SK-N-SH (cell line): Measurements from ENCODE around the gene ZNF407. TPM values are rescaled to one million over a fixed set of nuclear protein-coding genes. Genes with fewer than 3 reads are reported as not detected.

Experiments
- CTCF ChIA-PET: fragments of 300-600, 350-600 bp; formaldehyde crosslinking; extraction: SDS; loops from one replicate; lab custom pipeline; 2021; lab: Yijun Ruan, JAX
- POLR2A ChIA-PET: fragments of 350-600 bp; sonication (Branson Sonifier 250); formaldehyde crosslinking; extraction: SDS; loops from one replicate; lab custom pipeline; 2020; ENCODE audit warnings: antibody characterized with exemption, inconsistent platforms; lab: Yijun Ruan, JAX
- DNase-seq: peaks from one replicate; pipeline ENCODE4 v3.0.0; 2012
- H2AFZ ChIP-seq: fragments of 200-600 bp; sonication (generic); 2 replicates; pipeline ENCODE4 v1.8.1; 2016; ENCODE audit warnings: antibody characterized with exemption, mild to moderate bottlenecking, low read depth
- H3F3A ChIP-seq: fragments of 200-600 bp; sonication (generic); replicated peaks from 2 replicates; pipeline ENCODE3; 2016; ENCODE audit warnings: antibody characterized with exemption, mild to moderate bottlenecking; ENCODE audit not compliant: insufficient read depth
- H3K27ac ChIP-seq, 2 experiments: fragments of 200-500 bp in 1 of 2; fragments of 200-600 bp in 1 of 2; sonication (Bioruptor generic) in 1 of 2; sonication (generic), shearing (Covaris generic) in 1 of 2; 2 replicates each; pipeline versions ENCODE4 v1.5.1 to v1.6.1; 2014 to 2016; ENCODE audit warnings: low read depth in 2 of 2, inconsistent platforms in 1 of 2, low read length in 1 of 2, mild to moderate bottlenecking in 1 of 2, mixed read lengths in 1 of 2
- H3K27me3 ChIP-seq: fragments of 200-600 bp; sonication (generic), shearing (Covaris generic); 2 replicates; pipeline ENCODE4 v1.6.1; 2016; ENCODE audit warnings: mixed run types; ENCODE audit not compliant: insufficient read depth
- H3K36me3 ChIP-seq, 2 experiments: fragments of 200-500 bp in 1 of 2; fragments of 200-600 bp in 1 of 2; sonication (Bioruptor generic) in 1 of 2; sonication (generic) in 1 of 2; replicated peaks in 1 of 2; 2 replicates each; pipeline versions ENCODE3 to v1.5.1; 2014 to 2016; ENCODE audit warnings: low read length in 1 of 2, mild to moderate bottlenecking in 1 of 2; ENCODE audit not compliant: insufficient read depth in 2 of 2, control insufficient read depth in 1 of 2
- H3K4me1 ChIP-seq, 2 experiments: fragments of 200-500 bp in 1 of 2; fragments of 200-600 bp in 1 of 2; sonication (Bioruptor generic) in 1 of 2; sonication (generic), shearing (Covaris generic) in 1 of 2; 2 replicates each; pipeline versions ENCODE4 v1.5.1 to v1.6.1; 2014 to 2016; ENCODE audit warnings: low read depth in 1 of 2, low read length in 1 of 2, mixed run types in 1 of 2; ENCODE audit not compliant: insufficient read depth in 2 of 2, control insufficient read depth in 1 of 2
- H3K4me2 ChIP-seq: fragments of 200-600 bp; sonication (generic), shearing (Covaris generic); 2 replicates; pipeline ENCODE4 v1.6.1; 2017; ENCODE audit warnings: mixed run types
- H3K4me3 ChIP-seq, 2 experiments: fragments of 200-500 bp in 1 of 2; fragments of 200-600 bp in 1 of 2; sonication (Bioruptor generic) in 1 of 2; sonication (generic), shearing (Covaris generic) in 1 of 2; 2 replicates each; pipeline versions ENCODE4 v1.5.1 to v1.8.1; 2014 to 2016; ENCODE audit warnings: low read depth in 2 of 2, inconsistent platforms in 1 of 2, low read length in 1 of 2, mild to moderate bottlenecking in 1 of 2, mixed read lengths in 1 of 2, moderate library complexity in 1 of 2
- H3K79me2 ChIP-seq: fragments of 200-600 bp; sonication (generic); 2 replicates; pipeline ENCODE4 v1.8.1; 2017; ENCODE audit warnings: mild to moderate bottlenecking; ENCODE audit not compliant: insufficient read depth
- H3K9ac ChIP-seq: fragments of 200-600 bp; sonication (generic); 2 replicates; pipeline ENCODE4 v1.6.1; 2017; ENCODE audit warnings: mixed run types
- H3K9me2 ChIP-seq: fragments of 200-600 bp; sonication (generic); 2 replicates; pipeline ENCODE4 v1.6.1; 2017; ENCODE audit warnings: mixed run types
- H3K9me3 ChIP-seq: fragments of 200-600 bp; sonication (generic); 2 replicates; pipeline ENCODE4 v1.6.1; 2017; ENCODE audit warnings: mixed run types, mild to moderate bottlenecking, moderate library complexity
- H4K20me1 ChIP-seq: fragments of 200-600 bp; sonication (generic); 2 replicates; pipeline ENCODE4 v1.6.1; 2017; ENCODE audit warnings: mild to moderate bottlenecking, mixed run types; ENCODE audit not compliant: insufficient read depth
- CHD2 ChIP-seq: fragments of 150-350 bp; IDR thresholded peaks from 2 replicates; pipeline ENCODE4 v1.6.1; 2018; ENCODE audit warnings: low read length; ENCODE audit not compliant: partially characterized antibody
- CTCF ChIP-seq: fragments of 200-600 bp; sonication (generic); IDR thresholded peaks from 2 replicates; pipeline ENCODE4 v1.6.1; 2017; ENCODE audit warnings: antibody characterized with exemption, mild to moderate bottlenecking, moderate library complexity
- EZH2phosphoT487 ChIP-seq: fragments of 200-600 bp; sonication (generic); IDR thresholded peaks from 2 replicates; pipeline ENCODE4 v1.6.1; 2017; ENCODE audit warnings: low read depth, mixed run types, mild to moderate bottlenecking, antibody characterized with exemption, moderate library complexity, borderline replicate concordance
- FOXM1 ChIP-seq: IDR thresholded peaks from 2 replicates; pipeline ENCODE4 v1.4.0; 2012; ENCODE audit warnings: low read depth, mild to moderate bottlenecking
- GATA2 ChIP-seq: sonication (generic); formaldehyde crosslinking; IDR thresholded peaks from 2 replicates; pipeline ENCODE4 v1.5.0; 2020; ENCODE audit warnings: mild to moderate bottlenecking, missing genetic modification reagents
- IRF3 ChIP-seq: fragments of 150-350 bp; IDR thresholded peaks from 2 replicates; pipeline ENCODE4 v1.6.1; 2016; ENCODE audit warnings: mild to moderate bottlenecking, low read depth, low read length
- JUND ChIP-seq: IDR thresholded peaks from 2 replicates; pipeline ENCODE4 v1.4.0; 2012
- MAX ChIP-seq: IDR thresholded peaks from 2 replicates; pipeline ENCODE4 v1.4.0; 2012; ENCODE audit warnings: low read depth
- MEF2A ChIP-seq: IDR thresholded peaks from 2 replicates; pipeline ENCODE4 v1.4.0; 2012; ENCODE audit warnings: low read depth, borderline replicate concordance
- NFIC ChIP-seq: IDR thresholded peaks from 2 replicates; pipeline ENCODE4 v1.4.0; 2012; ENCODE audit warnings: borderline replicate concordance
- RCOR1 ChIP-seq: fragments of 150-350 bp; IDR thresholded peaks from 2 replicates; pipeline ENCODE4 v1.6.1; 2017; ENCODE audit warnings: antibody characterized with exemption, low read length
- RFX5 ChIP-seq: IDR thresholded peaks from 2 replicates; pipeline ENCODE4 v1.6.1; 2012; ENCODE audit warnings: mild to moderate bottlenecking, improper control_type of control experiment, low read length
- SIN3A ChIP-seq: IDR thresholded peaks from 2 replicates; pipeline ENCODE4 v1.6.1; 2012; ENCODE audit warnings: low read depth, mild to moderate bottlenecking, low read length, moderate library complexity, borderline replicate concordance
- TAF1 ChIP-seq: IDR thresholded peaks from 2 replicates; pipeline ENCODE4 v1.6.1; 2012; ENCODE audit warnings: low read depth, mild to moderate bottlenecking, low read length, moderate library complexity, borderline replicate concordance
- TCF12 ChIP-seq: IDR thresholded peaks from 2 replicates; pipeline ENCODE4 v1.4.0; 2012
- USF1 ChIP-seq: IDR thresholded peaks from 2 replicates; pipeline ENCODE4 v1.4.0; 2012; ENCODE audit warnings: low read depth, borderline replicate concordance
- YY1 ChIP-seq: IDR thresholded peaks from 2 replicates; pipeline ENCODE4 v1.4.0; 2012; ENCODE audit warnings: low read depth, mild to moderate bottlenecking
- WGBS: methylation state at CpG from one replicate; pipeline ENCODE4 v1.1.6; 2017; ENCODE audit warnings: low lambda C conversion rate; 5-methylcytosine and 5-hydroxymethylcytosine counted together
- polyA plus RNA-seq, 3 experiments: library from polyadenylated mRNA; depleted of rRNA; stranded (reverse); fragments of >200 nt; gene quantifications; 2 replicates each; pipeline ENCODE4 v1.2.3, GENCODE V29; 2012

Gene ZNF407
- polyA plus RNA-seq, 1 of the 3 experiments (the other 2 are of a cell fraction), result 2.6 TPM

- H3K9ac ChIP-seq, result no peak overlapping the region
- no peaks in the 10 kb centered on the region for H3K79me2 ChIP-seq
- H3K27ac ChIP-seq, result no peak overlapping the region
- no peaks in the 10 kb centered on the region for H3K9me3 ChIP-seq
- ChIA-PET CTCF (interaction anchor here (1.0 kb wide), 1 partner anchor 17 kb away, joined by 4 read pairs; no protein-coding TSS in a partner anchor), POLR2A (no interaction called here)
- no peaks in the 10 kb centered on the region for H3K27me3 ChIP-seq
- no peak overlapping the region for H3K4me2 ChIP-seq
- no peaks in the 10 kb centered on the region for H4K20me1 ChIP-seq
- peaks cover 25% of the 10 kb centered on the region for H3F3A ChIP-seq
- no peaks in the 10 kb centered on the region for H3K36me3 ChIP-seq
- WGBS, result 90% methylated on average over 4 of the region's 4 CpGs
- H3K4me3 ChIP-seq, result no peak overlapping the region
- peaks cover 17 to 18% of the 10 kb centered on the region in 2 experiments for H3K4me1 ChIP-seq
- TF ChIP-seq JUND (no peak), TAF1 (no peak), EZH2phosphoT487 (no peak), RCOR1 (no peak), YY1 (no peak), TCF12 (no peak), CTCF (no peak), NFIC (no peak), RFX5 (no peak), GATA2 (no peak), IRF3 (no peak), SIN3A (no peak), CHD2 (no peak), MAX (no peak), FOXM1 (no peak), USF1 (no peak), MEF2A (no peak)
- DNase-seq, result no peak
- H2AFZ ChIP-seq, result no peak overlapping the region
- no peaks in the 10 kb centered on the region for H3K9me2 ChIP-seq
These were observed 205.4 kb downstream of the ZNF407 start for GRCh38 chr18:74803117-74803516.
